ENCODE measurements around the gene RFNG. TPM values are rescaled to one million over a fixed set of nuclear protein-coding genes. Genes with fewer than 3 reads are reported as not detected.
"Not testable (repeated sequence)": the region's sequence is repeated elsewhere in the genome, so short reads cannot be mapped to it uniquely, and the experiment has no call there.

Gene RFNG
- total RNA-seq, 4 donors from 2014 or later = 36.0 to 49.0 (median 38.3) TPM

DNA sequence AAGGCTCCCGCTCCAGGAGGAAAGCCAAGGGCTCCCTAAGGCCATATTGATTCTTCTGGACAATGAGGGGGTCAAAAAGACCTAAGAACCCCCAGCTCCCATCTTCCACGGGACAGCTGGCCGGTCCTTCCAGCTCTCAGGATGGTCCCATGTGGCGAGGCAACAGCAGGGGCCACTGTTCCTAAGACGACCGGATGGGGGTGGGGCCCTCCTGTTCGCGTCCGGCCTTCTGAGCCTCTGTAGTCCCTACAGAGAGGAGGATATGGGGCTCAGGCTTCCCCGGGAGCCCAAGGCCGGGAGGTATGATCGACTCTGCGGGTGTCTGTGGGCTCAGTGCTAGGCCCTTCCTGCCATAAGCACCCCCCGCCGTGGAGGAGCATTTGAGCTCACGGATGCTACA, 8.1 kb downstream of the RFNG start:
- Histone ChIP-seq H3K27me3 (no peaks in the 10 kb centered on the region), H3K4me3 (replicated peaks in 1 of 3) (no peak overlapping the region), H3K4me1 (no peaks in the 10 kb centered on the region), H3K9me3 (no peaks in the 10 kb centered on the region), H3K27ac (no peak overlapping the region), H3K36me3 (no peaks in the 10 kb centered on the region)
- no peak for DNase-seq
- TF ChIP-seq CTCF (IDR thresholded peaks at IDR 0.05) (no peak), POLR2A (IDR thresholded peaks at IDR 0.05) (no peak)
- intact Hi-C loops (cut with DNase I) = no loop called here
- 68 to 71% methylated on average over 6 to 12 of the region's 16 CpGs for WGBS, 2 donors

DNA sequence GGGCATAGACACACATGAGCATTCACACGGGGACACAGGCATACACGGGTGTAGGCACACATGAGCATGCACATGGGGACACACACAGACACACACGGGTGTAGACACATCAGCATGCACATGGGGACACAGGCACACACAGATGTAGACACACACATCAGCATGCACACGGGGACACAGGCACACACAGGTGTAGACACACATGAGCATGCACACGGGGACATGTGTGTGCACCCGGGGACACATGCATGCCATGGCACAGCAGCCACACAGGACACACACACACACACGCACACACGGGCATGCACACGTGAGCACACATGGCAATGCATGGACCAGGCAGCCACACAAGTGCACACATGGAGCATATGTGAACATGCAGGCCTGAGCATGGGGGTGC, 9.0 kb downstream of the RFNG start:
- Histone ChIP-seq H3K4me1 (no peaks in the 10 kb centered on the region), H3K27me3 (no peaks in the 10 kb centered on the region), H3K27ac (no peak overlapping the region), H3K4me3 (replicated peaks in 1 of 3) (no peak overlapping the region), H3K36me3 (no peaks in the 10 kb centered on the region), H3K9me3 (no peaks in the 10 kb centered on the region)
- no peak for DNase-seq
- intact Hi-C loops (cut with DNase I) = no loop called here
- no peak for TF ChIP-seq CTCF (IDR thresholded peaks at IDR 0.05)
- TF ChIP-seq POLR2A (IDR thresholded peaks at IDR 0.05) = no peak
- 82 to 93% methylated on average over 3 to 7 of the region's 9 CpGs for WGBS, 2 donors

GRCh38 chr17:82041144-82041814, 10.3 kb downstream of the RFNG start:
- 87 to 90% methylated on average over 17 of the region's 17 CpGs for whole genome bisulfite sequencing, 2 donors

GRCh38 chr17:82039695-82040299, 11.8 kb downstream of the RFNG start:
- DNase-seq = no peak
- Histone ChIP-seq H3K9me3 (no peaks in the 10 kb centered on the region), H3K27me3 (no peaks in the 10 kb centered on the region), H3K27ac (no peak overlapping the region), H3K4me1 (peaks cover 7 to 15% of the 10 kb centered on the region in 2 donors), H3K36me3 (no peaks in the 10 kb centered on the region), H3K4me3 (replicated peaks in 1 of 3) (no peak overlapping the region)
- WGBS, 2 donors = 88 to 90% methylated on average over 7 to 8 of the region's 8 CpGs
- intact Hi-C loops (cut with DNase I) = no loop called here
- TF ChIP-seq POLR2A (IDR thresholded peaks at IDR 0.05) (no peak), CTCF (IDR thresholded peaks at IDR 0.05) (no peak)

More at GRCh38 chr17:82041144-82041814, 10.3 kb downstream of the RFNG start:
- no peak for TF ChIP-seq POLR2A (IDR thresholded peaks at IDR 0.05)
- TF ChIP-seq CTCF (IDR thresholded peaks at IDR 0.05) = no peak
- H3K27me3 ChIP-seq = no peaks in the 10 kb centered on the region
- no peak overlapping the region for H3K4me3 ChIP-seq (replicated peaks in 1 of 3)
- no peaks in the 10 kb centered on the region for H3K36me3 ChIP-seq
- peaks cover 6 to 7% of the 10 kb centered on the region in 2 donors for H3K4me1 ChIP-seq
- no peak overlapping the region for H3K27ac ChIP-seq
- no peak for DNase-seq
- no peaks in the 10 kb centered on the region for H3K9me3 ChIP-seq
- intact Hi-C loops (cut with DNase I) = no loop called here

DNA sequence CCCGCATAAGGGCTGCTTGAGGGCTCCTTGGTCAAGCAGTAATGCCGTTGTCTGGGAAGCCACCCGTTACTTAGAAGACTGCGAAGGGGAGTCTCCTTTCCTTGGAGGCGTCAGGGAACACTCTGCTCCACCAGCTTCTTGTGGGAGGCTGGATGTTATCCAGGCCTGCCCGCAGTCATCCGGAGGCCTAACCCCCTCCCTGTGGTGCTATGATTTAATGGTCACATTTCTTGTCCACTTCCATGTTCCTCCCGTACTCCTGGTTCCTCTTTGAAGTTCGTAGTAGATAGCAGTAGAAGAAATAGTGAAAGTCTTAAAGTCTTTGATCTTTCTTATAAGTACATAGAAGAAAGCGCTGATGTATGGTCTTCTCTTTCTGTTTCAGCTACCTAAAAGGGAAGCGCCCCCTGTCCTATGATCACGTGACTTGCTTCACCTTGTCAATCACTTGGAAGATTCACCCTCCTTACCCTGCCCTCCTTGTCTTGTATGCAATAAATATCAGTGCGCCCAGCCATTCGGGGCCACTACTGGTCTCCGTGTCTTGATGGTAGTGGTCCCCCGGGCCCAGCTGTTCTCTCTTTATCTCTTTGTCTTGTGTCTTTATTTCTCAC, 12.7 kb downstream of the RFNG start:
- DNase-seq; intact Hi-C loops (cut with DNase I); H3K27ac ChIP-seq; H3K36me3 ChIP-seq; H3K9me3 ChIP-seq; H3K27me3 ChIP-seq; H3K4me3 ChIP-seq (replicated peaks in 1 of 3): not testable (repeated sequence)
- peaks cover 7 to 15% of the 10 kb centered on the region in 2 donors for H3K4me1 ChIP-seq
- 80 to 83% methylated on average over 16 of the region's 16 CpGs for WGBS, 2 donors

Data from thyroid gland (tissue), 4 donors.